ENCODE results near the gene MYBPH. TPM values are rescaled to one million over a fixed set of nuclear protein-coding genes. Genes with fewer than 3 reads are reported as not detected.

The MYBPH gene
- total RNA-seq, 1 donor from 2014 or later: not detected

- H3K4me3 Mint-ChIP-seq: no peak overlapping the region
- no peaks in the 10 kb centered on the region for H3K9me3 Mint-ChIP-seq
- DNase-seq (ENCODE audit: low read depth, low spot score): no peak
- no peaks in the 10 kb centered on the region for H3K36me3 Mint-ChIP-seq (ENCODE audit: low read depth)
- no peaks in the 10 kb centered on the region for H3K27me3 Mint-ChIP-seq (ENCODE audit: low read depth)
- peaks cover 16% of the 10 kb centered on the region for H3K4me1 Mint-ChIP-seq
- no peak overlapping the region for H3K27ac Mint-ChIP-seq (ENCODE audit: unreplicated experiment)
- TF ChIP-seq CTCF (conservative IDR thresholded peaks at IDR 0.05): no peak
These were observed 35.6 kb downstream of the MYBPH start for GRCh38 chr1:203139976-203140475.

GRCh38 chr1:203138066-203138465 is 37.6 kb downstream of the MYBPH start:
- TF ChIP-seq CTCF (conservative IDR thresholded peaks at IDR 0.05): no peak
- no peaks in the 10 kb centered on the region for H3K9me3 Mint-ChIP-seq
- no peak overlapping the region for H3K4me3 Mint-ChIP-seq
- no peaks in the 10 kb centered on the region for H3K36me3 Mint-ChIP-seq (ENCODE audit: low read depth)
- H3K4me1 Mint-ChIP-seq: no peaks in the 10 kb centered on the region
- no peaks in the 10 kb centered on the region for H3K27me3 Mint-ChIP-seq (ENCODE audit: low read depth)
- no peak overlapping the region for H3K27ac Mint-ChIP-seq (ENCODE audit: unreplicated experiment)
- no peak for DNase-seq (ENCODE audit: low read depth, low spot score)

- Mint-ChIP-seq H3K9me3 (no peaks in the 10 kb centered on the region), H3K4me1 (no peaks in the 10 kb centered on the region), H3K36me3 (ENCODE audit: low read depth) (no peaks in the 10 kb centered on the region), H3K4me3 (no peak overlapping the region), H3K27ac (ENCODE audit: unreplicated experiment) (no peak overlapping the region), H3K27me3 (ENCODE audit: low read depth) (no peaks in the 10 kb centered on the region)
- no peak for TF ChIP-seq CTCF (conservative IDR thresholded peaks at IDR 0.05)
- DNase-seq (ENCODE audit: low read depth, low spot score): no peak
These were observed 38.3 kb downstream of the MYBPH start for GRCh38 chr1:203137324-203137723.

- DNase-seq (ENCODE audit: low read depth, low spot score): no peak
- TF ChIP-seq CTCF (conservative IDR thresholded peaks at IDR 0.05): no peak
- no peaks in the 10 kb centered on the region for H3K4me1 Mint-ChIP-seq
- H3K36me3 Mint-ChIP-seq (ENCODE audit: low read depth): no peaks in the 10 kb centered on the region
- H3K9me3 Mint-ChIP-seq: no peaks in the 10 kb centered on the region
- no peak overlapping the region for H3K4me3 Mint-ChIP-seq
- H3K27ac Mint-ChIP-seq (ENCODE audit: unreplicated experiment): no peak overlapping the region
- no peaks in the 10 kb centered on the region for H3K27me3 Mint-ChIP-seq (ENCODE audit: low read depth)
These were observed 39.1 kb downstream of the MYBPH start for GRCh38 chr1:203136409-203137042.

- DNase-seq (ENCODE audit: low read depth, low spot score): no peak
- TF ChIP-seq CTCF (conservative IDR thresholded peaks at IDR 0.05): no peak
- H3K9me3 Mint-ChIP-seq: no peaks in the 10 kb centered on the region
- H3K27me3 Mint-ChIP-seq (ENCODE audit: low read depth): no peaks in the 10 kb centered on the region
- no peaks in the 10 kb centered on the region for H3K36me3 Mint-ChIP-seq (ENCODE audit: low read depth)
- no peak overlapping the region for H3K4me3 Mint-ChIP-seq
- H3K4me1 Mint-ChIP-seq: no peaks in the 10 kb centered on the region
- H3K27ac Mint-ChIP-seq (ENCODE audit: unreplicated experiment): no peak overlapping the region
These were observed 39.9 kb downstream of the MYBPH start for GRCh38 chr1:203135636-203136305.

All from neural crest cell (in vitro differentiated cells).